LNCAP (cell line): ENCODE results near the gene TTC38.

Experiments used
- CTCF ChIP-seq: fragments of 450-650 bp; IDR thresholded peaks from 2 replicates; pipeline ENCODE4 v1.5.1; 2017; ENCODE audit warnings: mild to moderate bottlenecking

TTC38 gene

GRCh38 chr22:46312056-46312455, 44.2 kb downstream of the TTC38 start:
- no peak for TF ChIP-seq CTCF

- TF ChIP-seq CTCF: no peak
These were observed 48.2 kb downstream of the TTC38 start for GRCh38 chr22:46315976-46316375.

- TF ChIP-seq CTCF: no peak
These were observed 49.8 kb downstream of the TTC38 start for GRCh38 chr22:46317646-46318045.

GRCh38 chr22:46318576-46318975, 50.8 kb downstream of the TTC38 start:
- TF ChIP-seq CTCF: no peak

- TF ChIP-seq CTCF: no peak
These were observed 51.5 kb downstream of the TTC38 start for GRCh38 chr22:46319319-46319718.

GRCh38 chr22:46320166-46320710, 52.4 kb downstream of the TTC38 start:
- TF ChIP-seq CTCF: no peak

GRCh38 chr22:46320716-46321386, 53.0 kb downstream of the TTC38 start:
- TF ChIP-seq CTCF: no peak

GRCh38 chr22:46322711-46323110, 54.9 kb downstream of the TTC38 start:
- no peak for TF ChIP-seq CTCF
